Fibroblast of the aortic adventitia (primary cell): ENCODE measurements around the gene VIM. TPM values are rescaled to one million over a fixed set of nuclear protein-coding genes. Genes with fewer than 3 reads are reported as not detected.

Experiments
- DNase-seq: peaks from one replicate; pipeline ENCODE4 v3.0.0-alpha.2; 2010; ENCODE audit warnings: low read depth
- H3K4me3 ChIP-seq: 2 replicates; pipeline ENCODE4 v1.5.1; 2011; ENCODE audit warnings: low read depth, mild to moderate bottlenecking, control low read depth, low read length, moderate library complexity
- total RNA-seq: library from RNA; depleted of rRNA; stranded (reverse); fragments of >200 nt; gene quantifications from 2 replicates; pipeline ENCODE4 v1.2.3, GENCODE V29; 2012; ENCODE audit warnings: low replicate concordance
- TF ChIP-seq, protein P1 (sequence below): IDR thresholded peaks from 2 replicates; pipeline ENCODE4 v1.5.1; 2011; ENCODE audit warnings: mild to moderate bottlenecking, low read length, control low read depth, inconsistent platforms; ENCODE audit not compliant: insufficient read depth

The VIM gene
- total RNA-seq, result 10,091 and 12,680 TPM in 2 replicates

DNA sequence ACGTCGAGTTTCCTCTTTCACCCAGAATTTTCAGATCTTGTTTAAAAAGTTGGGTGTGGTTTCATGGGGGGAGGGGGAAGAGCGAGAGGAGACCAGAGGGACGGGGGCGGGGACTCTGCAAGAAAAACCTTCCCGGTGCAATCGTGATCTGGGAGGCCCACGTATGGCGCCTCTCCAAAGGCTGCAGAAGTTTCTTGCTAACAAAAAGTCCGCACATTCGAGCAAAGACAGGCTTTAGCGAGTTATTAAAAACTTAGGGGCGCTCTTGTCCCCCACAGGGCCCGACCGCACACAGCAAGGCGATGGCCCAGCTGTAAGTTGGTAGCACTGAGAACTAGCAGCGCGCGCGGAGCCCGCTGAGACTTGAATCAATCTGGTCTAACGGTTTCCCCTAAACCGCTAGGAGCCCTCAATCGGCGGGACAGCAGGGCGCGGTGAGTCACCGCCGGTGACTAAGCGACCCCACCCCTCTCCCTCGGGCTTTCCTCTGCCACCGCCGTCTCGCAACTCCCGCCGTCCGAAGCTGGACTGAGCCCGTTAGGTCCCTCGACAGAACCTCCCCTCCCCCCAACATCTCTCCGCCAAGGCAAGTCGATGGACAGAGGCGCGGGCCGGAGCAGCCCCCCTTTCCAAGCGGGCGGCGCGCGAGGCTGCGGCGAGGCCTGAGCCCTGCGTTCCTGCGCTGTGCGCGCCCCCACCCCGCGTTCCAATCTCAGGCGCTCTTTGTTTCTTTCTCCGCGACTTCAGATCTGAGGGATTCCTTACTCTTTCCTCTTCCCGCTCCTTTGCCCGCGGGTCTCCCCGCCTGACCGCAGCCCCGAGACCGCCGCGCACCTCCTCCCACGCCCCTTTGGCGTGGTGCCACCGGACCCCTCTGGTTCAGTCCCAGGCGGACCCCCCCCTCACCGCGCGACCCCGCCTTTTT is at the start of gene VIM:
Gene VIM, plus strand, starts transcription at position 151 of the 925 bp plus-strand sequence. CDS start 1,182 bp downstream, outside the sequence.
- peak; percentile 95 for DNase-seq
- peak within 1 kb of the TSS; percentile 98 for H3K4me3 ChIP-seq
- TF ChIP-seq, protein P1, sequence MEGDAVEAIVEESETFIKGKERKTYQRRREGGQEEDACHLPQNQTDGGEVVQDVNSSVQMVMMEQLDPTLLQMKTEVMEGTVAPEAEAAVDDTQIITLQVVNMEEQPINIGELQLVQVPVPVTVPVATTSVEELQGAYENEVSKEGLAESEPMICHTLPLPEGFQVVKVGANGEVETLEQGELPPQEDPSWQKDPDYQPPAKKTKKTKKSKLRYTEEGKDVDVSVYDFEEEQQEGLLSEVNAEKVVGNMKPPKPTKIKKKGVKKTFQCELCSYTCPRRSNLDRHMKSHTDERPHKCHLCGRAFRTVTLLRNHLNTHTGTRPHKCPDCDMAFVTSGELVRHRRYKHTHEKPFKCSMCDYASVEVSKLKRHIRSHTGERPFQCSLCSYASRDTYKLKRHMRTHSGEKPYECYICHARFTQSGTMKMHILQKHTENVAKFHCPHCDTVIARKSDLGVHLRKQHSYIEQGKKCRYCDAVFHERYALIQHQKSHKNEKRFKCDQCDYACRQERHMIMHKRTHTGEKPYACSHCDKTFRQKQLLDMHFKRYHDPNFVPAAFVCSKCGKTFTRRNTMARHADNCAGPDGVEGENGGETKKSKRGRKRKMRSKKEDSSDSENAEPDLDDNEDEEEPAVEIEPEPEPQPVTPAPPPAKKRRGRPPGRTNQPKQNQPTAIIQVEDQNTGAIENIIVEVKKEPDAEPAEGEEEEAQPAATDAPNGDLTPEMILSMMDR, result peak; percentile 26

DNA sequence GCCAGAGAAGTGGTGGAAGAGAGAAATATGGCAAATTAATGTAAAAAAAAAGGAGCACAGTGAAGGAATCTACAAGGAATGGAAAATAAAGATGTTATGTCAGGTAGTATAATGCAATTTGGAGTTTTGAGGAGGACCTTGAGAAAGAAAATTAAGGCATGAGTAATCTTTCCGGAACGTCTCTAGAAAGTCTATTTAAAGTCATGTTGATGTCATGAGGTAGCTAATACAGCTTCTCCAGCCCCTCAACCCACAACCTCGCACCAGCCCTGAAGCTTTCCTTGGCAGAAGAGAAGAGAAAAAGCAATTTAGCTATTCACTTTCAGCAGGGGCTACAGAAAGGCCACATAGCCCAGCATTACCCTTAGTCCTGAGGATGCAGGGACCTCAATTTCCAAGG is 49.0 kb upstream of the VIM start:
- peak; percentile 31 for DNase-seq
- TF ChIP-seq, protein P1, result no peak
- no peak overlapping the region for H3K4me3 ChIP-seq

DNA sequence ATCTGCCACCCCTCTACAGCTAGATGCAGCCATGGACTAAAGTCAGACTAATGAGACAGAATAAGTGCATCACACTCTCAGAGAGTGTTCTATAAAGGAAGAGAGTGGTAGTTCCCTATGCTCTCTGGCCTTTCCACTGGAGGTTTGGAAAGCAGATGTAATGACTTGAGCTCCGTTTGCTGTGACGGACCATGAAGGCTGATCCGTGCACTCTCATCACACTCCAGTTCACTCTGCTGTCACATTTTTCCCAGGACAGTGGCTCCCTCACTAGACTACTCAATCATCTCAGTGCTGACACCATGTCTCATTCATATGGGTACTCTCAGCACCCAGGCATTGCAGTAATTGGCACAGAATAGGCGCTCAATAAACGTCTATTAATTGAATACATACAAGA is 46.9 kb upstream of the VIM start:
- H3K4me3 ChIP-seq, result no peak overlapping the region
- TF ChIP-seq, protein P1, result no peak
- no peak for DNase-seq

DNA sequence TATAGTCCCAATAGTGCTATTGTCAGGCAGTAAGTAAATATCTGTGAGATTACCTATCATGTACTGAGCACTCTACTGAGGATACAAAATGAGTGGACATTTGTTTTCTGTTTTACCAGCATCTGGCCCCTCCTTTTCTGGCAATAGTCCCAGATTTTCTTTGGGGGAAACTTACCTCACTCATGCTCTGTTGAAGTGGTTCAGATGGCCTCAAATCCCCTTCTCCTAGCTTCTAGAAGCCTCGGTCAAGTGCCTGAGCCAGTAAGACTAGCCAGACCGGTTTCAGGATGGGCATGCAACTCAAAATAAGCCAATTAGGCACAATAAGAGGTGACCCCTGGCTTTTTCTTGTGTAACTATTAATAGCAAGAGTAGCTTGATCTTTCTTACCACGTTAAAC is 46.3 kb upstream of the VIM start:
- TF ChIP-seq, protein P1, result no peak
- no peak overlapping the region for H3K4me3 ChIP-seq
- DNase-seq, result no peak

DNA sequence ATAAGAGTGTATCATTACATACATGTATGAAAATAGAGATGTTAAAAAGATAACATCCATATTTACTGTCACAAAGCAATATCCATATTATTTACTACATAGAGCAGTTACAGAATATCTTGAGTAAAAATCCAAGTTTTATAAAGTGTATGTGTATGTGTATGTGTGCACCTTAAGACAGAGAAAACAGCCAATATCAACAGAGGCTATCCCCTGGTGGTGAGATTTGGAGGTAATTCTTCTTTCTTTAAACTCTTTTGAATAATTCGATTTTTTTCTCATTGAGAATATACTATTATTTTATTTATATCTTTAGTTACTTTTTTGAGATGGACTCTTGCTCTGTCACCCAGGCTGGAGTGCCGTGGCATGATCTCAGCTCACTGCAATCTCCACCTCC is 44.9 kb upstream of the VIM start:
- DNase-seq, result no peak
- H3K4me3 ChIP-seq, result no peak overlapping the region
- TF ChIP-seq, protein P1, result peak; percentile 18

DNA sequence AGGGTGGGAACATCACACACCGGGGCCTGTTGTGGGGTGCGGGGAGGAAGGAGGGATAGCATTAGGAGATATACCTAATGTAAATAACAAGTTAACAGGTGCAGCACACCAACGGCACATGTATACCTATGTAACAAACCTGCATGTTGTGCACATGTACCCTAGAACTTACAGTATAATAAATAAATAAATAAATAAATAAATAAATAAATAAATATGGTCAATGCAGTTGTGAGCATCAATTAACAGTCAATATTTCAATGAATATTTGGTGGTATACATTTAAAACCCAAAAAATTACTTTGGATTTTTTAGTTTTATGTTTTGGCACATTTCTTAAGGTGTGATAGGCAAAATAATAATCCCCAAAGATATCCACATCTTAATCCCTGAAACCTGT is 42.2 kb upstream of the VIM start:
- no peak for DNase-seq
- H3K4me3 ChIP-seq, result no peak overlapping the region
- TF ChIP-seq, protein P1, result no peak
